Measurements from ENCODE around the gene PARVA. TPM values are rescaled to one million over a fixed set of nuclear protein-coding genes. Genes with fewer than 3 reads are reported as not detected.

The PARVA gene
- total RNA-seq, 2 experiments from 2014 or later, result not detected

GRCh38 chr11:12421386-12421785 is 44.0 kb downstream of the PARVA start:
- no TSS peak for BruUV-seq (replicated peaks)
- no peak overlapping the region for H3K4me2 ChIP-seq (ENCODE audit: low read length)

GRCh38 chr11:12426176-12426575 is 48.8 kb downstream of the PARVA start:
- H3K9me2 ChIP-seq (ENCODE audit: insufficient read depth, low read length), result no peaks in the 10 kb centered on the region
- ChIA-PET CTCF (ENCODE audit: unreplicated experiment) (no interaction called here), POLR2A (no interaction called here)
- H3K4me1 ChIP-seq (ENCODE audit: insufficient read depth, low read length, poor library complexity, severe bottlenecking), result no peaks in the 10 kb centered on the region
- H3K4me3 ChIP-seq (ENCODE audit: low read depth, low read length, poor library complexity, severe bottlenecking), result no peak overlapping the region
- no peak overlapping the region for H3K4me2 ChIP-seq (ENCODE audit: low read length)
- intact Hi-C loops (cut with micrococcal nuclease; ENCODE audit: unreplicated experiment), result no loop called here
- no peak for DNase-seq (ENCODE audit: low spot score)
- no peak overlapping the region for H2AFZ ChIP-seq (ENCODE audit: low read length)
- BruUV-seq (replicated peaks), result no TSS peak
- no peaks in the 10 kb centered on the region for H3K36me3 ChIP-seq (ENCODE audit: insufficient read depth, low read length)
- no peak overlapping the region for H3K27ac ChIP-seq (ENCODE audit: low read depth, low read length, poor library complexity, severe bottlenecking)
- no peaks in the 10 kb centered on the region for H4K20me1 ChIP-seq (ENCODE audit: insufficient read depth, low read length)
- TF ChIP-seq EZH2phosphoT487 (IDR thresholded peaks at IDR 0.05; ENCODE audit: borderline replicate concordance, low read depth, low read length), result no peak
- TF ChIP-seq CTCF (conservative IDR thresholded peaks at IDR 0.05; ENCODE audit: low read length), result no peak
- no peaks in the 10 kb centered on the region for H3K79me2 ChIP-seq (ENCODE audit: insufficient read depth, low read depth, low read length)
- no peaks in the 10 kb centered on the region for H3K9me3 ChIP-seq (ENCODE audit: low read length)

More at GRCh38 chr11:12421386-12421785, 44.0 kb downstream of the PARVA start:
- H2AFZ ChIP-seq (ENCODE audit: low read length), result no peak overlapping the region
- H3K9me3 ChIP-seq (ENCODE audit: low read length), result no peaks in the 10 kb centered on the region
- ChIA-PET CTCF (ENCODE audit: unreplicated experiment) (no interaction called here), POLR2A (no interaction called here)
- TF ChIP-seq CTCF (conservative IDR thresholded peaks at IDR 0.05; ENCODE audit: low read length) (no peak), EZH2phosphoT487 (IDR thresholded peaks at IDR 0.05; ENCODE audit: borderline replicate concordance, low read depth, low read length) (no peak)
- intact Hi-C loops (cut with micrococcal nuclease; ENCODE audit: unreplicated experiment), result no loop called here
- no peaks in the 10 kb centered on the region for H3K9me2 ChIP-seq (ENCODE audit: insufficient read depth, low read length)
- H3K27ac ChIP-seq (ENCODE audit: low read depth, low read length, poor library complexity, severe bottlenecking), result no peak overlapping the region
- H4K20me1 ChIP-seq (ENCODE audit: insufficient read depth, low read length), result no peaks in the 10 kb centered on the region
- no peaks in the 10 kb centered on the region for H3K4me1 ChIP-seq (ENCODE audit: insufficient read depth, low read length, poor library complexity, severe bottlenecking)
- H3K36me3 ChIP-seq (ENCODE audit: insufficient read depth, low read length), result no peaks in the 10 kb centered on the region
- H3K79me2 ChIP-seq (ENCODE audit: insufficient read depth, low read depth, low read length), result no peaks in the 10 kb centered on the region
- no peak for DNase-seq (ENCODE audit: low spot score)
- no peak overlapping the region for H3K4me3 ChIP-seq (ENCODE audit: low read depth, low read length, poor library complexity, severe bottlenecking)

- no peak overlapping the region for H2AFZ ChIP-seq (ENCODE audit: low read length)
- H3K4me3 ChIP-seq (ENCODE audit: low read depth, low read length, poor library complexity, severe bottlenecking), result no peak overlapping the region
- POLR2A ChIA-PET, result no interaction called here
- no peak overlapping the region for H3K27ac ChIP-seq (ENCODE audit: low read depth, low read length, poor library complexity, severe bottlenecking)
- no peak for TF ChIP-seq EZH2phosphoT487 (IDR thresholded peaks at IDR 0.05; ENCODE audit: borderline replicate concordance, low read depth, low read length)
- no peak for TF ChIP-seq CTCF (conservative IDR thresholded peaks at IDR 0.05; ENCODE audit: low read length)
- no TSS peak for BruUV-seq (replicated peaks)
- H3K4me1 ChIP-seq (ENCODE audit: insufficient read depth, low read length, poor library complexity, severe bottlenecking), result no peaks in the 10 kb centered on the region
- intact Hi-C loops (cut with micrococcal nuclease; ENCODE audit: unreplicated experiment), result no loop called here
- H3K9me3 ChIP-seq (ENCODE audit: low read length), result no peaks in the 10 kb centered on the region
- CTCF ChIA-PET (ENCODE audit: unreplicated experiment), result no interaction called here
- no peaks in the 10 kb centered on the region for H4K20me1 ChIP-seq (ENCODE audit: insufficient read depth, low read length)
- H3K36me3 ChIP-seq (ENCODE audit: insufficient read depth, low read length), result no peaks in the 10 kb centered on the region
- no peaks in the 10 kb centered on the region for H3K79me2 ChIP-seq (ENCODE audit: insufficient read depth, low read depth, low read length)
- no peak for DNase-seq (ENCODE audit: low spot score)
- H3K4me2 ChIP-seq (ENCODE audit: low read length), result no peak overlapping the region
- no peaks in the 10 kb centered on the region for H3K9me2 ChIP-seq (ENCODE audit: insufficient read depth, low read length)
Observed at GRCh38 chr11:12429155-12429554, 51.8 kb downstream of the PARVA start.
